Thyroid gland (tissue), 4 donors: Measurements from ENCODE around the gene TSHR. TPM values are rescaled to one million over a fixed set of nuclear protein-coding genes. Genes with fewer than 3 reads are reported as not detected.
A peak's percentile ranks its signal among the peaks of the same experiment; 100 is the strongest.
"Not testable (repeated sequence)": the region's sequence is repeated elsewhere in the genome, so short reads cannot be mapped to it uniquely, and the experiment has no call there.

Experiments
- DNase-seq, 2 donors: peaks; one replicate each; pipeline ENCODE4 v3.0.0-alpha.2; 2019
- H3K27ac ChIP-seq, 3 donors: fragments of 200-600 bp; sonication (generic); 1 replicate in 2 of 3; 2 replicates in 1 of 3; pipeline ENCODE4 v1.5.1; 2016 to 2019; ENCODE audit warnings: mild to moderate bottlenecking in 1 of 3, moderate library complexity in 1 of 3
- H3K27me3 ChIP-seq: fragments of 200-600 bp; sonication (generic); one replicate; pipeline ENCODE4 v1.5.1; 2019
- H3K36me3 ChIP-seq, 2 donors: fragments of 200-600 bp; sonication (generic); one replicate each; pipeline ENCODE4 v1.5.1; 2016 to 2019
- H3K4me1 ChIP-seq, 2 donors: fragments of 200-600 bp; sonication (generic); one replicate each; pipeline ENCODE4 v1.5.1; 2017 to 2019
- H3K4me3 ChIP-seq, 3 donors: fragments of 200-600 bp; sonication (generic); replicated peaks in 1 of 3; 1 replicate in 2 of 3; 2 replicates in 1 of 3; pipeline ENCODE4 v1.5.1; 2016; ENCODE audit warnings: mild to moderate bottlenecking in 1 of 3
- H3K9me3 ChIP-seq: fragments of 200-600 bp; sonication (generic); one replicate; pipeline ENCODE4 v1.5.1; 2017
- CTCF ChIP-seq, 6 experiments: fragments of 200-600 bp in 3 of 6; fragments of 450-650 bp in 3 of 6; sonication (generic) in 3 of 6; IDR thresholded peaks; one replicate each; pipeline ENCODE4 v1.5.1; 2016 to 2019; ENCODE audit warnings: antibody characterized with exemption in 6 of 6, mild to moderate bottlenecking in 2 of 6, inconsistent platforms in 1 of 6, moderate library complexity in 1 of 6
- POLR2A ChIP-seq, 2 donors: fragments of 450-650 bp; IDR thresholded peaks; one replicate each; pipeline ENCODE4 v1.6.1; 2017; ENCODE audit warnings: antibody characterized with exemption in 2 of 2, mild to moderate bottlenecking in 2 of 2, moderate library complexity in 1 of 2
- WGBS, 2 donors: methylation state at CpG; one replicate each; pipeline ENCODE4 v1.1.5; 2017; 5-methylcytosine and 5-hydroxymethylcytosine counted together
- intact Hi-C: fragments of 100-400 bp; cut with DNase I; formaldehyde crosslinking; loops from one replicate; pipeline ENCODE4 v1.15.1; 2023
- total RNA-seq, 4 donors: library from RNA; depleted of rRNA; stranded (reverse); fragments of >200 nt; gene quantifications; one replicate each; pipeline ENCODE4 v1.2.3, GENCODE V29; 2016

Gene TSHR
- total RNA-seq, 4 donors from 2014 or later, result 551 to 711 (median 608) TPM

- H3K4me1 ChIP-seq, result peaks cover 0 to 2% of the 10 kb centered on the region in 2 donors
- intact Hi-C loops, result no loop called here
- TF ChIP-seq POLR2A (IDR thresholded peaks at IDR 0.05) (no peak), CTCF (IDR thresholded peaks at IDR 0.05) (no peak)
- peaks cover 10 to 23% of the 10 kb centered on the region in 2 donors for H3K36me3 ChIP-seq
- DNase-seq, result no peak
- WGBS, 2 donors, result 93 to 98% methylated on average over 2 of the region's 2 CpGs
- no peaks in the 10 kb centered on the region for H3K27me3 ChIP-seq
- H3K4me3 ChIP-seq, result no peak overlapping the region
- H3K27ac ChIP-seq, result peak overlapping the region in 1 of 3 donors; percentile 11
- H3K9me3 ChIP-seq, result no peaks in the 10 kb centered on the region
Measured at GRCh38 chr14:81110186-81110585, 154.8 kb downstream of the TSHR start.

DNA sequence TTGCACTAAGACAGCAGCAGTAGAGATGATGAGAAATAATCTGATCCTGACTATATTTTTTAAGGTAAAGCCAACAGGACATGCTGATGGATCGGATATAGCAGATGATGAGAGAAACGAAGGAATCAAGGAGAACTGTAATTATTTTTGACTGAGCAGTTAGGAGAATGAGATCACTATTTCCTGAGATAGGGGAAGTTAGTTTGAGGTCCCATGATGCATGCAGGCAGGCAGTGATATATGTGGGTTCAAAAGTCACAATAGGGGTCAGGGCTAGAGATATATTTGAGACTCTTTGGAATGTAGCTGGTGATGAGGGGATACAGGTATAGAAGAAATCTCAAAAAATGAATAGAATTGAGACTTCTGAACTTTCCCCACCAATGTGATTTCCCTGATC is 157.8 kb downstream of the TSHR start:
- H3K4me1 ChIP-seq, result no peaks in the 10 kb centered on the region
- WGBS, 2 donors, result 80 to 87% methylated on average over 2 of the region's 2 CpGs
- H3K4me3 ChIP-seq, result no peak overlapping the region
- peaks cover 10 to 13% of the 10 kb centered on the region in 2 donors for H3K36me3 ChIP-seq
- no peak for DNase-seq
- TF ChIP-seq CTCF (IDR thresholded peaks at IDR 0.05) (no peak), POLR2A (IDR thresholded peaks at IDR 0.05) (no peak)
- intact Hi-C loops, result no loop called here
- H3K9me3 ChIP-seq, result no peaks in the 10 kb centered on the region
- H3K27ac ChIP-seq, result no peak overlapping the region
- H3K27me3 ChIP-seq, result no peaks in the 10 kb centered on the region

DNA sequence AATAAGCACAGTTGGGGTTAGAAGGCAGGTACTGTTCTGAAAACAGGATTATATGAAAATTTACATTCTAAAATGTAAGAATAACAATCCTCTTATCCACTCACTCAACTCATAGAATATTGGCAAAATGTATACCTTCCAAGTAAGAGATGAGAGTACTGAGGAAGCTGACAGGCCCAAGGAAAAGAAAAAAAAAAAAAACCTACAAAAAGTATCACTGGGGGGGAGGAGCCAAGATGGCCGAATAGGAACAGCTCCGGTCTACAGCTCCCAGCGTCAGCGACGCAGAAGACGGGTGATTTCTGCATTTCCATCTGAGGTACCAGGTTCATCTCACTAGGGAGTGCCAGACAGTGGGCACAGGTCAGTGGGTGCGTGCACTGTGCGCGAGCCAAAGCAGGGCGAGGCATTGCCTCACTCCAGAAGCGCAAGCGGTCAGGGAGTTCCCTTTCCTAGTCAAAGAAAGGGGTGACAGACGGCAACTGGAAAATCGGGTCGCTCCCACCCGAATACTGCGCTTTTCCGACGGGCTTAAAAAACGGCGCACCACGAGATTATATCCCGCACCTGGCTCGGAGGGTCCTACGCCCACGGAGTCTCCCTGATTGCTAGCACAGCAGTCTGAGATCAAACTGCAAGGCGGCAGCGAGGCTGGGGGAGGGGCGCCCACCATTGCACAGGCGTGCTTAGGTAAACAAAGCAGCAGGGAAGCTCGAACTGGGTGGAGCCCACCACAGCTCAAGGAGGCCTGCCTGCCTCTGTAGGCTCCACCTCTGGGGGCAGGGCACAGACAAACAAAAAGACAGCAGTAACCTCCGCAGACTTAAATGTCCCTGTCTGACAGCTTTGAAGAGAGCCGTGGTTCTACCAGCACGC is 158.8 kb downstream of the TSHR start:
- DNase-seq, H3K4me1 ChIP-seq, H3K9me3 ChIP-seq, intact Hi-C loops, H3K4me3 ChIP-seq, H3K27ac ChIP-seq, H3K36me3 ChIP-seq, H3K27me3 ChIP-seq: not testable (repeated sequence)
- WGBS, 2 donors, result 88 to 89% methylated on average over 31 to 34 of the region's 34 CpGs

DNA sequence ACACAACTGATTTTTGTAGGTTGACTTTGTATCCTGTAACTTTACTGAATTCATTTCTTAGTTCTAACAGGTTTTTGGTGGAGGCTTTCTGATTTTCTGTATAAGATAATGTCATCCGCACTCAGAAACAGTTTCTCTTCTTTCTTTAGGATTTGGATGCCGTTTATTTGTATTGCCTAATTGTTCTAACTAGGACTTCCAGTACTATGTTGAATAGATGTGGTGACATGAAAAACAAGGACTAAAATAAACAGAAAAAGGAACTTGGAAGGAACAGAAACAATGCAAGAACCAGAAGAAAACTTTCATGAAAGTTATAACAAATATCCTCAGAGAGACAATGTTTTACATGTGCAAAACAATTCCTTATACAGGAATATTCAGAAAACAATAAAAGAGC is 165.1 kb downstream of the TSHR start:
- no peaks in the 10 kb centered on the region for H3K36me3 ChIP-seq
- WGBS, 2 donors, result 67 to 73% methylated on average over 2 of the region's 2 CpGs
- H3K27ac ChIP-seq, result no peak overlapping the region
- intact Hi-C loops, result no loop called here
- H3K27me3 ChIP-seq, result no peaks in the 10 kb centered on the region
- H3K4me1 ChIP-seq, result peaks cover 7 to 10% of the 10 kb centered on the region in 2 donors
- H3K4me3 ChIP-seq, result no peak overlapping the region
- TF ChIP-seq POLR2A (IDR thresholded peaks at IDR 0.05) (no peak), CTCF (IDR thresholded peaks at IDR 0.05) (no peak)
- no peaks in the 10 kb centered on the region for H3K9me3 ChIP-seq
- DNase-seq, result no peak

DNA sequence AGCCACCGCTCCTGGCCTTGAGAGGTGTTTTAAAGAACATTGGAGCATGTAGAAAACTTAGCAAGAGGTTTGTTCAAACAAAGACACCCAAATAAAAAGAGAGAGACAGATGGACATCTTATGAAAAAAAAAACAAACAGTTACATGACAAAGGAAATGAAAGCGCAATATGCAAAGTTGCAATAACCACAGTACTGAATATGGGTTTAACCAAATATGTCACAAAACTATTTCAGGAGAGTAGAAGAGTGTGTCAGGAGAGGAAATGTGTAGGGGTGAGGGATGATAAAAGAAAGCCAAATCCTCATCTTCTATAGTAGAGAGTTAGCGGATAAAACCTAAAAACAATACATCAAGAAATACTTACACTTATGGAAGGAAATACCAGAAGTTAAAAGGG is 166.9 kb downstream of the TSHR start:
- TF ChIP-seq CTCF (IDR thresholded peaks at IDR 0.05), result no peak
- no peak for TF ChIP-seq POLR2A (IDR thresholded peaks at IDR 0.05)
- Histone ChIP-seq H3K4me1 (peaks cover 10 to 18% of the 10 kb centered on the region in 2 donors), H3K36me3 (no peaks in the 10 kb centered on the region), H3K27me3 (no peaks in the 10 kb centered on the region), H3K27ac (no peak overlapping the region), H3K9me3 (no peaks in the 10 kb centered on the region), H3K4me3 (no peak overlapping the region)
- intact Hi-C loops, result no loop called here
- 87 to 94% methylated on average over 3 of the region's 3 CpGs for WGBS, 2 donors
- no peak for DNase-seq
